Endothelial cell of umbilical vein (primary cell): Measurements from ENCODE around the gene SHKBP1. TPM values are rescaled to one million over a fixed set of nuclear protein-coding genes. Genes with fewer than 3 reads are reported as not detected.

ENCODE experiments used
- BruUV-seq: library from RNA; stranded (reverse); fragments of 400-500 nt; replicated peaks from 2 replicates; lab custom pipeline; 2021; lab: Mats Ljungman, UMichigan
- CTCF ChIA-PET: fragments of 300-600, 350-600 bp; sonication (Branson Sonifier 250); formaldehyde crosslinking; loops from one replicate; lab custom pipeline; 2021; ENCODE audit warnings: antibody characterized with exemption, inconsistent platforms; lab: Charles Lee
- POLR2A ChIA-PET: fragments of 300-600, 350-600 bp; sonication (Branson Sonifier 250); formaldehyde crosslinking; loops from one replicate; lab custom pipeline; 2021; ENCODE audit warnings: antibody characterized with exemption, inconsistent platforms; lab: Charles Lee
- DNase-seq: peaks from one replicate; pipeline ENCODE4 v3.0.0-alpha.2; 2011; ENCODE audit warnings: low read depth, low spot score
- FAIRE-seq: peaks from 2 replicates; lab custom pipeline; 2011; peaks lifted over from hg19 to GRCh38; lab: Jason Lieb, UNC
- H2AFZ ChIP-seq: 2 replicates; pipeline ENCODE4 v1.6.0; 2012; ENCODE audit warnings: low read depth, low read length, control low read depth, inconsistent platforms
- H3K27ac ChIP-seq: 2 replicates; pipeline ENCODE4 v1.5.1; 2011; ENCODE audit warnings: low read depth, mild to moderate bottlenecking, control low read depth, low read length, moderate library complexity; ENCODE audit not compliant: insufficient read depth
- H3K27me3 ChIP-seq, 2 experiments: 2 replicates each; pipeline versions ENCODE4 v1.6.0 to v1.6.1; 2011; ENCODE audit warnings: low read length in 2 of 2, mixed read lengths in 1 of 2; ENCODE audit not compliant: control insufficient read depth in 2 of 2, insufficient read depth in 2 of 2
- H3K36me3 ChIP-seq, 2 experiments: 2 replicates in 1 of 2; 3 replicates in 1 of 2; pipeline ENCODE4 v1.5.1; 2011; ENCODE audit warnings: low read length in 2 of 2, mild to moderate bottlenecking in 1 of 2, moderate library complexity in 1 of 2; ENCODE audit not compliant: control insufficient read depth in 2 of 2, insufficient read depth in 2 of 2; ENCODE audit errors: extremely low read depth in 1 of 2
- H3K4me1 ChIP-seq: 3 replicates; pipeline ENCODE4 v1.5.1; 2011; ENCODE audit warnings: mild to moderate bottlenecking, low read length; ENCODE audit not compliant: control insufficient read depth, insufficient read depth; ENCODE audit errors: extremely low read depth
- H3K4me2 ChIP-seq: 2 replicates; pipeline ENCODE4 v1.6.1; 2011; ENCODE audit warnings: low read length, control low read depth, mixed read lengths; ENCODE audit not compliant: insufficient read depth
- H3K4me3 ChIP-seq, 3 experiments: fragments of 200-600 bp in 1 of 3; sonication (generic), shearing (Covaris generic) in 1 of 3; replicated peaks in 1 of 3; 2 replicates each; pipeline ENCODE4 v1.5.1; 2011 to 2016; ENCODE audit warnings: control low read depth in 3 of 3, low read length in 3 of 3, mild to moderate bottlenecking in 2 of 3, inconsistent platforms in 1 of 3, low read depth in 1 of 3, moderate library complexity in 1 of 3; ENCODE audit not compliant: insufficient read depth in 1 of 3
- H3K79me2 ChIP-seq: 2 replicates; pipeline ENCODE4 v1.6.0; 2012; ENCODE audit warnings: low read length, inconsistent platforms; ENCODE audit not compliant: control insufficient read depth, insufficient read depth
- H3K9ac ChIP-seq: replicated peaks from 2 replicates; pipeline ENCODE3; 2011; ENCODE audit warnings: low read length, control low read depth; ENCODE audit not compliant: insufficient read depth; ENCODE audit errors: extremely low read depth
- H3K9me1 ChIP-seq: replicated peaks from 3 replicates; pipeline ENCODE4 v1.6.0; 2011; ENCODE audit warnings: mild to moderate bottlenecking, low read length; ENCODE audit not compliant: control insufficient read depth, insufficient read depth; ENCODE audit errors: extremely low read depth
- H3K9me3 ChIP-seq: replicated peaks from 2 replicates; pipeline ENCODE4 v1.5.1; 2012; ENCODE audit warnings: low read length, inconsistent platforms; ENCODE audit not compliant: control insufficient read depth, insufficient read depth
- H4K20me1 ChIP-seq: replicated peaks from 2 replicates; pipeline ENCODE3; 2011; ENCODE audit warnings: mild to moderate bottlenecking, low read length; ENCODE audit not compliant: control insufficient read depth, insufficient read depth; ENCODE audit errors: extremely low read depth
- MYC ChIP-seq: IDR thresholded peaks from one replicate; pipeline ENCODE4 v1.6.1; 2011; ENCODE audit warnings: mild to moderate bottlenecking, low read depth, low read length
- POLR2A ChIP-seq: IDR thresholded peaks from 2 replicates; pipeline ENCODE4 v1.6.1; 2012; ENCODE audit warnings: low read depth, mild to moderate bottlenecking, control low read depth, low read length
- dilution Hi-C: fragments of 300-500 bp; cut with MboI; formaldehyde crosslinking; loops from one replicate; pipeline ENCODE4 v1.15.0; 2019; ENCODE audit warnings: low sequenced_read_pairs; ENCODE audit not compliant: extremely low pct_ligation_motif_present
- intact Hi-C: fragments of 100-400 bp; cut with micrococcal nuclease; formaldehyde crosslinking; loops from one replicate; pipeline ENCODE4 v1.10.0; 2022
- polyA plus RNA-seq, 4 experiments: library from polyadenylated mRNA; depleted of rRNA in 3 of 4; stranded (reverse) in 3 of 4; unstranded in 1 of 4; fragments of >200 nt; gene quantifications; 2 replicates each; pipeline versions ENCODE4 v1.2.1 to v1.2.3, GENCODE V29; 2011 to 2012; ENCODE audit warnings: missing spikeins in 1 of 4
- total RNA-seq: library from RNA; stranded (reverse); gene quantifications from 2 replicates; pipeline ENCODE4 v1.2.3, GENCODE V29; 2021
- TF ChIP-seq, protein P1 (sequence below): IDR thresholded peaks from 2 replicates; pipeline ENCODE4 v1.6.1; 2011; ENCODE audit not compliant: insufficient read depth, insufficient read length
- TF ChIP-seq, protein P2 (sequence below), 2 donors: IDR thresholded peaks; 1 replicate in 1 of 2; 2 replicates in 1 of 2; pipeline ENCODE4 v1.5.1; 2011; ENCODE audit warnings: low read length in 2 of 2, mild to moderate bottlenecking in 2 of 2, moderate library complexity in 2 of 2, control low read depth in 1 of 2, inconsistent platforms in 1 of 2, low read depth in 1 of 2; ENCODE audit not compliant: insufficient read depth in 1 of 2; ENCODE audit errors: extremely low read depth in 1 of 2

The SHKBP1 gene
- total and polyA plus RNA-seq, 2 donors (not counting 3 experiments of a cell fraction or from before 2014, with no cell fraction given): 106 to 113 TPM

DNA sequence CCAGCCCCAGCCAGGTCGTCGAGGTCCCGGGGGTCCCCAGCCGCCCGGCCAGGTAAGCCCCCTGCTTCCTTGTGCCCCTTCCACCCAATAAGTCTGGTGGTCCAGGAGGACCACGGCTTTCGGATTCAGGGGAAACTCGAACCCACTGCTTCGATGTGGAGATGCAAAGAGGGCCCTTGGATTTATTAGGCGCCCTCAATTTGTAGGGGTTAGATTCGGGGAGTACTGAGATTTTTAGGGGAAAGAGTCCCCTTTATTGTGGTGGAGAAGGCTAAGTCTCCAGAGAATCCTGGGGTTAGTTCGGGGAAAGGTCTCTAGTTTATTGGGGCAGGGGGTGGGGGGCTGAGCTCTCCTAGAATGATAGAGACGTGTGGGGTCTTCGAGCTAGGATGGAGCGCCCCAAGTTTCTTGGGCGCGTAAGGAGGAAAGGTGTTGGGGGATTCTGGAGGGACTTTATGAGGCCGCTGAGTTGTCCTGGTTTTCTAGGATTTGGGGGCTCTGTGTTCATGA lies 20.7 kb downstream of the SHKBP1 start:
- no TSS peak for BruUV-seq
- H4K20me1 ChIP-seq: no peaks in the 10 kb centered on the region
- no peaks in the 10 kb centered on the region for H3K9me1 ChIP-seq
- H3K79me2 ChIP-seq: no peaks in the 10 kb centered on the region
- ChIA-PET CTCF (interaction anchor here (1.7 to 4.4 kb wide), 4 partner anchors 27 to 74 kb away, joined by 9 to 50 read pairs (median 16); no protein-coding TSS in a partner anchor), POLR2A (no interaction called here)
- H3K4me3 ChIP-seq: peak overlapping the region; percentile 21 to 57 (median 27)
- peak overlapping the region; percentile 3 for H3K9ac ChIP-seq
- no peaks in the 10 kb centered on the region for H3K9me3 ChIP-seq
- DNase-seq (no peak), FAIRE-seq (no peak)
- H3K4me1 ChIP-seq: peaks cover 33% of the 10 kb centered on the region
- H3K27me3 ChIP-seq: peaks cover 4 to 6% of the 10 kb centered on the region in 2 experiments
- peak overlapping the region; percentile 47 for H2AFZ ChIP-seq
- no peaks in the 10 kb centered on the region for H3K36me3 ChIP-seq
- intact Hi-C loops: loop anchor here (5.0 kb wide), 2 partner anchors 155 to 250 kb away; partner anchors contain the start of genes C19orf47, PLD3 and SERTAD3
- dilution Hi-C loops: no loop called here
- H3K27ac ChIP-seq: no peak overlapping the region
- peak overlapping the region; percentile 27 for H3K4me2 ChIP-seq
- TF ChIP-seq MYC: no peak
- TF ChIP-seq, protein P1, sequence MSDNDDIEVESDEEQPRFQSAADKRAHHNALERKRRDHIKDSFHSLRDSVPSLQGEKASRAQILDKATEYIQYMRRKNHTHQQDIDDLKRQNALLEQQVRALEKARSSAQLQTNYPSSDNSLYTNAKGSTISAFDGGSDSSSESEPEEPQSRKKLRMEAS: no peak

DNA sequence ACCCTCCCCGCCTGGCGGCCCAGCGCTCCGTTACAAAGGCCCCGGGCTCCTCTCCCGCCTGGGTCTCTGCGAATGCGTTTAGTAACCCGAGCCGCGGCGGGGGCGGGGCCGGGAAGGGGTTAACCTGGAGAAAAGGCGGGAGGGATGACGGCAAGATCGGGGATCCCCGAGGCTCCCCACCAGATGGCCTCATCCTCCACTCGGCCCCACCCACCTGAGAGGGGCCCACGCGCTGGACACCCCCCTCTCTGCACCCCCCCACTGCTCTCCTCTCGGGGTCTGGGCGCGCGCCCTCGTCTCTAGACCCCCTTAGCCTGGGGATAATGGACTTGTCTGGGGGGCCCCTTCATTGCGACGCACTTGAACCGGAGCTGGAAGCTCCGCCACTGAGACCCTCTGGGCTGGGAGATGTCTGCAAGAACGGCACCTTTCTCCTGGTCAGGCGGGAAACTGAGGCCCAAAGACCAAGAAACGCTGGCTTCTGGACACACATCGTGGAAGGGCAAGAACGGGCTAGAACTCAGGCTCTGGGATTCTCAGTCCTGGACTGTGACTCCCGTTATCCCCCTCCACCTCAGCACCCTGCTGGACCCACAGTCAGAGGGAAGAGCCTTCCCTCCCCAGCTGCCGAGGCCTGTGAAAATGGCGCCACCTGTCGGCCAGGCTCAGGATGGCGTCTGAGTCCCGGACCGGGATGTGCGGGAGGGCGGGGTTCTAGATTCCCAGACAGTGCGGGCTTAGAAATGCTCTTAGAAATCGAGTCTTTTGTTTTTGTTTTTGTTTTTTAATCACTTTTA lies 21.6 kb downstream of the SHKBP1 start:
- H3K36me3 ChIP-seq: no peaks in the 10 kb centered on the region
- H3K27me3 ChIP-seq: peaks cover 4 to 6% of the 10 kb centered on the region in 2 experiments
- H3K9me3 ChIP-seq: no peaks in the 10 kb centered on the region
- H4K20me1 ChIP-seq: no peaks in the 10 kb centered on the region
- peaks cover 42% of the 10 kb centered on the region for H3K4me1 ChIP-seq
- FAIRE-seq (peak; percentile 84), DNase-seq (peak; percentile 87)
- H3K79me2 ChIP-seq: no peaks in the 10 kb centered on the region
- H3K9ac ChIP-seq: peak overlapping the region; percentile 21
- no peaks in the 10 kb centered on the region for H3K9me1 ChIP-seq
- POLR2A ChIA-PET: no interaction called here
- TF ChIP-seq, protein P2, sequence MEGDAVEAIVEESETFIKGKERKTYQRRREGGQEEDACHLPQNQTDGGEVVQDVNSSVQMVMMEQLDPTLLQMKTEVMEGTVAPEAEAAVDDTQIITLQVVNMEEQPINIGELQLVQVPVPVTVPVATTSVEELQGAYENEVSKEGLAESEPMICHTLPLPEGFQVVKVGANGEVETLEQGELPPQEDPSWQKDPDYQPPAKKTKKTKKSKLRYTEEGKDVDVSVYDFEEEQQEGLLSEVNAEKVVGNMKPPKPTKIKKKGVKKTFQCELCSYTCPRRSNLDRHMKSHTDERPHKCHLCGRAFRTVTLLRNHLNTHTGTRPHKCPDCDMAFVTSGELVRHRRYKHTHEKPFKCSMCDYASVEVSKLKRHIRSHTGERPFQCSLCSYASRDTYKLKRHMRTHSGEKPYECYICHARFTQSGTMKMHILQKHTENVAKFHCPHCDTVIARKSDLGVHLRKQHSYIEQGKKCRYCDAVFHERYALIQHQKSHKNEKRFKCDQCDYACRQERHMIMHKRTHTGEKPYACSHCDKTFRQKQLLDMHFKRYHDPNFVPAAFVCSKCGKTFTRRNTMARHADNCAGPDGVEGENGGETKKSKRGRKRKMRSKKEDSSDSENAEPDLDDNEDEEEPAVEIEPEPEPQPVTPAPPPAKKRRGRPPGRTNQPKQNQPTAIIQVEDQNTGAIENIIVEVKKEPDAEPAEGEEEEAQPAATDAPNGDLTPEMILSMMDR (IDR thresholded peaks at IDR 0.05; ENCODE audit: extremely low read depth in 1 of 2, insufficient read depth in 1 of 2, low read depth in 1 of 2, low read length in 2 of 2): peak; percentile 95 to 98
- peak; percentile 39 for TF ChIP-seq POLR2A
- TF ChIP-seq, protein P1: no peak
- intact Hi-C loops: loop anchor here (1.0 to 5.0 kb wide), 10 partner anchors 13 to 293 kb away; partner anchors contain the start of genes C19orf47, PLD3, SERTAD3 and SHKBP1
- H2AFZ ChIP-seq: peak overlapping the region; percentile 2
- H3K27ac ChIP-seq: no peak overlapping the region
- dilution Hi-C loops: no loop called here
- H3K4me3 ChIP-seq: peak overlapping the region; percentile 1 to 22 (median 5)
- no TSS peak for BruUV-seq
- CTCF ChIA-PET: interaction anchor here (0.6 to 11.0 kb wide), 15 partner anchors 10 to 458 kb away, joined by 3 to 126 read pairs (median 5); partner anchors contain the start of genes C19orf47 and PLD3
- H3K4me2 ChIP-seq: peak overlapping the region; percentile 10
